GM19395 (cell line): ENCODE measurements around the gene INO80D.
"Not testable (repeated sequence)": the region's sequence is repeated elsewhere in the genome, so short reads cannot be mapped to it uniquely, and the experiment has no call there.

ENCODE experiments used
- ATAC-seq: cut with Tn5 transposase; IDR thresholded peaks from one replicate; pipeline ENCODE4 v1.9.1; 2021; ENCODE audit warnings: mild to moderate bottlenecking, moderate library complexity; ENCODE audit not compliant: unreplicated experiment

INO80D gene

DNA sequence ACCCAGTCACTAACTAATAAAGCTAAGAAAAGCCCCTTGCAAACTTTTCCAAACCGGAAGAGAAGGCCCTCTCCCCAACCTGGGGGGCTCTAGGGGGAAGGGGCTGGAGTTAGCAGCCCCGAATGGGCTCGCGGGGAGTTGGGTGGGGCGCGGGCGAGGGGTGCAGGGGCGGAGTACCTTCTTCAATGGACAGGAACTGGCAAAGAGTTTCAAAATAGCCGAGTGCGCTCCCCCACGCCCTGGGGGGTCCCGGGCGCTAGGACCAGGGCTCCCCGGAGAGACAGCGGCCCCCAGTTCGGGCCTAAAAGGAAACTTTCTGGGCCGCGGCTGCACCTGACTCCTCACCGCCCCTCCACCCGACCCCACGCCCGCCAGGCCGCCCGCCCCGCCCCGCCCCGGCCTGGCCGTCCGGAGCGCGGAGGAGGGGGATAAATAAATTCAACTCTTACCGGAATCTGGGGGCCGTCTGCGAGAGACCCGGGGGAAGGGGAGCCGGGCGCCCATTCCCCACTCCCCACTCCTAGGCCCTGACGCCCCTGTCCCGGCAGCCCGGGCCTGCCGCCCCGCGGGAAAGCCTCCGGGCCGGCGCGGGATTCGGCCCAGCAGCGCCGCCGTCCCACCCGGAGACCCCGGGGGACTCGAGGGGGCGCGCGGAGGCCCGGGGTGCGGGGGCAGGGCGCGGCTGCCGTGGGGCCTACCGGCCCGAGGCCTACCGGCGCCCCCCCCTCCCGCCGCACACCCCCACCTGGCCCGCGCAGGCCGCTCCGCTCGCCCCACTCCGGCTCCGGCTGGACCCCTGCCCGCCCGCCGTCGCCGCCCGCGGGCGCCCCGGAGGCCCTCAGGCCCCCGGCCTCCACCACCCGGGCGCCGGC is 868 bp downstream of the INO80D start:
- ATAC-seq: peak; percentile 23

DNA sequence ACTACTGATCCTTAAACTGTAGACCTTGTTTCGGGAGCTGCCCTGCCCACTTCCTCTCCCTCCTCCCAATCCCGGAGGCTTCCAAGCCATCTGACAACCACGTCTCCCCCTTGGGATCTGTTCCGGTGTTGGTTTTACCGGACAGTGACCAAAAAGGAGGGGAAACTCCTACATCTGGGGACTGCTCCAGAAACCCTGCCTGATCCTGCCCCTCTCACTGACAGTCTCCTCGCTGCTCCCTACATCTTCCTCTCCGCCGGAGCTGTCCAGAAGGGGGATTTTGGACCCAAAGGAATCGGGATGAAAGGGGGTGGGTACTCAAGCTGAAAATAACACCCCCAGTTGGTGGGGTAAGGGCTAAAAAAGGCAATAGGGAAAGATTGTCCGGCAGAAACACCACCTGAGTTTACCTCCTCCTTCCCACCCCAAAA is 1.5 kb downstream of the INO80D start:
- ATAC-seq: no peak

DNA sequence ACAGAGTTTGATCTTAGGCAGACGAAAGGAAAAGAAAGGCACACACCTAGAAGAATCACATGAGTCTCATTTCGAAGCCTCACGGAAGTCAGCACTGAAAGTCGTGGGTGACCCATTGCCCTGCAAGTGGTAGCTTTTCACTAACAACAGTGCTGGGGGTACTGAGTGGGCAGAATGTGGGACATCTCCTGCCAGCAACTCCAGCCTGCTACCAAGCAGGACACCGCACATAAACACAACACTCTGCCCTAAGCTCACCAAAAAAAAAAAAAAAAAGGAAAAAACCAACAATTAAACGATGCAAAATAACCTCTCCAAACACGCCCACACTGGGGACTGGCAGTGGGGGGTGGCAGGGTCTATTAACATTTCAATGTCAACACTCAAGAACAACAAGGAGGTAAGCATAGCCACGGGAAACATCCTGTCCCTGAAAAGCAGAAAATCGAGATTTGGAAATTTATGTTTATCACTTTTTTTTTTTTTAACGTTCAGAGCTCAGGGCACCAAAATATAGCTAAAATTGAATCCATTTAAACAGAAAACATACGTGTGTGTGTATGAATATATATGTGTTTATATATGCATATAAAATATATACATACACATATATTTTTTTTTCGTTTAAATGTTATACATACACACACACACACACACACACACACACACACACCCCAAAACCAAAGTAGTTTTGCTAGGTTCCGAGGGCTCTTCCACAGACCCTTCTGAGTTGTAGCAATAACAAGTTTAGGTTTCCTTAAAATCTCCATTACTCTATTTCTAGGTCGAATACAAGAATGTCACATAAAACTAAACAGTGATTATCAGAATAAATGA is 2.2 kb downstream of the INO80D start:
- ATAC-seq: no peak

DNA sequence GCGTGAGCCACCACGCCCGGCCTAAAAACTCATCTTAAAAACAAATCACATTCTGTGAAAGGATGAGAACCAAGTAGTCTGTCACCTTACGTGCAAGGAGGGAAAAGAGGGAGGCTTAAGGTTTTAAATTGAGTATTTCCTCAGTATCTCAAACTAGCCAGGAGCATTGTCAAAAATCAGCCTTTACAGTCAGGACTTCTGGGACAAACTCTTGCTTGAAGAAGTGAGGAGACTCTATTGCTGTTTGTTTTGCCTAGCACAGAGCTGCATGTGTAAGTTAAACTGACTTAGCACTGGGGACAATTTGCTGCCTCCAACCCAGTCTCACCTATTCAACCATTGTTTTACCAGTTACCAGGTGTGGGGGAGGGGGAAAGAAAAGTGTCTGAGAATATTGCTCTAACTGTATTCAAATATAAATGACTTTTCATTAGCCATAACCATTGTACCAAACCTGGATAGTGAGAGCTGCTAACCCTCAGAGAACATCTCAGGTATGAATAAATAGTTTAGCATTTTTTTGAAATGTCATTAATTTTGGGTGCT is 3.6 kb downstream of the INO80D start:
- ATAC-seq: no peak

DNA sequence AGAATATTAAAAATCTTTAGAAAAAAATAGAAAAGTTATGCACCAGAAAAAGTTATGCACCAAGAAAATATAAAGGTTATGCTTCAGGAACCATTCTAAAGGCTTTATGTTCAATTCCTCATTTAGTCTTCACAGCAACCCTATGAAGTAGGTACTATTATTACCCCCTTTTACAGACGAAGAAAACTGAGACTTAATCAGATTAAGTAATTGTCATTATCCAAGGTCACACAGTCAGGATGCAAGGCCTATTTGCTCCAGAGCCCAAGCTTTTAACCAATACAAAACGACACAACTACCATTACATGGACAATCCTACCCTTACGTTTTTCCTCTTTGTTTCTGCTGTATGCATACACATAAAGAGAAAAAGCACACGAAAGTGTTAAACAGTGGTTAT is 5.0 kb downstream of the INO80D start:
- no peak for ATAC-seq

DNA sequence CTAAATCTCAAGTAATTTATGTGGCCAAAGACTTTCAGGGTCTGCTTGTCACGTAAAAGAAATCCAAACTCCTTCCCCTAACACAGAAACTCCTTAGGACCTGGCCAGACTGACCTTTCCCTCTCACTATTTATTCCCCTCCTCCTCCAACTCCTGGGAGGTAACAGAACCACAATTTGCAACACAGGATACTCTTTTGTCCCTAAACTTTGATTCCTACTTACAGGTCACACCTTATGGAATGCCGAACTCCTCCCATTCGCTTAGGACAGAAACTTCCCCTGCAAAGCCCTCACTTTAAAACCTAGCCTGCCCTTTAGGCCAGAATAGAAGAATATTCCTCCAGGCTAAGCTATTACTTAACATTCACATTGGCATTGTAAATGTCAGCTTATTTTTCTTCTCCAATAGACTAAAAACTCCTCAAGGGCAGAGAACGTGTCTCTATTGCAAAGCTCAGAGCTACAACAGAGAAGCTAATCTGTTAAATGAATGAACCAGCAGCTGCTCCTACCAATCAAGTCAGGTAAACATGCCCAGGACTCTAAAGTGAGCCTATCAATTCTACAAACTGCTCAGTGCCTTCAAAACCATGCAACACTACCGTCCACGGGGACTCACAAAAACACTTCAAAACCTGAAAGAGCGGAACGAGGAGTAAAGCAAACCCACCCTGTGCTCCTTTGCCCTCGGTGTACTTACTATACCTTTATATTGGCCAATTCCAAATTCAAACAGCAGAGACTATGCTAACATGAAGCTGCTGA is 6.1 kb downstream of the INO80D start:
- ATAC-seq: no peak

DNA sequence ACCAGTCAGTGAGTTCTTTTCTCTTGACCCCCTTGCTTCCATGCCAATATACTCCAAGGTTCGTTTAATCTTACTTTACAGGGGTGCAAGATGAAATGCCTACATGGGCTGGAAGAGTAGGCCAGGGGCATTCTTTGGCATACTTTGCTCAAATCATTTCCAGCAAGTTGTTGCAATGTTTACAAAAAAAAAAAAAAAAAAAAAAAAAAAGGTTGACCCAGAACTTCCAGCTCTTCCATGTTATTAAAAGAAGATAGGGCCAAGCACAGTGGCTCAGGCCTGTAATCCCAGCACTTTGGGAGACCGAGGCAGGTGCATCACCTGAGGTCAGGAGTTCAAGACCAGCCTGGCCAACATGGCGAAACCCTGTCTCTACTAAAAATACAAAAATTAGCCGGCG is 8.1 kb downstream of the INO80D start:
- not testable (repeated sequence) for ATAC-seq

DNA sequence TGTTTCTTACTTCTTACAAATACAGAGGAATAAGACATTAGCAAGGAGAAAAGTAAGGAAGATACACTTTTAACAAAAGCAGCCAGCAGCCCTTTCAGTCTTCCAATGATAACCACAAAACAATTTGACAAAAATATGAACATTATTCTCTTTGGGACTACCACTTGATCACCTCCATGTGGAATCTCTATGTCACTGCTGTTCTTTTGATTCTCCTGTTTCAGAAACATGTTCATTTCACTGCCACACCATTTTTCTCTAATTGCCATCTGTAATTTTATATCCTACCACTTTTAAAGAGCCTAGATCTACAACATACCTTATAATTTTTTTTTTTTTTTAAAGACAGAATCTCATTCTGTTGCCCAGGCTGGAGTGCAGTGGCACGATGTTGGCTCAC is 10.9 kb downstream of the INO80D start:
- ATAC-seq: no peak

DNA sequence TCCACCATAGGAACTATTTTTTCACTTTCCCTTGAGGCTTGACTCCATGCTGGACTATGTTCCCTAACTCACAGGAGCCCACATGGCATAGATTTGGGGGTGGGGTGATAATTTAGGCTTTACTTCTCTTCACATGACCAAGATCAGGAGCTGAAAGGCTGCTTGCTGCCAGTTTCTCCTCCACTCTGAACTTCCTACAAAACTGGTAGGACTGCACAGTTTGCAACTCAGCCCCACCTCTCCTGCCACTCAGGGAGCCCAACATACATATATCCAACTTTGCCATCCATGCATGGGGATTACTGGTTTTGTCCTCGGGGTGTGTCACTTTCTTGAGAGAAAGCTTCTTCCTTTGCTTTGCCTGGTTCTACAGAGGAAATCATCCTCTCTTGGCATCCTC is 14.2 kb downstream of the INO80D start:
- no peak for ATAC-seq

DNA sequence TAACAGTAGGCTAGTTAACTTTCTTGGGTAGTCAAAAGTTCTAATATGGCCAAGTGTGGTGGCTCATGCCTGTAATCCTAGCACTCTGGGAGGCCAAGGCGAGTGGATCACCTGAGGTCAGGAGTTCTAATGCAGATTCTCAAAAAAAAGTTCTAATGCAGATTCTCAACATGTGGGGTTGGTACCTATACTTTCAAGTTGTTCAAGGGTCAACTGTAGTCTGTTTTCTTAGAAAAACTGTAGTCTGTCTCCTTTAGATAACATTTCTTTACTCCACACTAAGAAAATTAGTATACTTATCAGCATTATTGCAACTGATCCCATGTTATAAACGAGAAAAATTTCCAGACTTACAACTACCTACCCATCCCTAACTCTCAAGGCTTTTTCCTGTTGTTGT is 16.6 kb downstream of the INO80D start:
- ATAC-seq: no peak

DNA sequence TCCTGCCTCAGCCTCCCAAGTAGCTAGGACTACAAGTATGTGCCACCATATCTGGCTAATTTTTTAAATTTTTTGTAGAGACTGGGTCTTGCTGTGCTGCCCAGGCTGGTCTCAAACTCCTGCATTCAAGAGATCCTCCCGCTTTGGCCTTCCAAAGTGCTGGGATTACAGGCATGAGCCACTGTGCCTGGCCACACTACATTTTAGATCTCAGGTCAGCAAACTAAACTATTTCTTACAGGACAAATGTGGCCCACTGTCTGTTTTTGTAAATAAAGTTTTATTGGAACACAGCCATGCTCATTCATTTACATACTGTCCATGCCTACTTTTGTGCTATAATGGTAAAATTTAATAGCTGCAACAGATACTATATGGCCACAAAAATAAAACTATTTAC is 17.8 kb downstream of the INO80D start:
- no peak for ATAC-seq

DNA sequence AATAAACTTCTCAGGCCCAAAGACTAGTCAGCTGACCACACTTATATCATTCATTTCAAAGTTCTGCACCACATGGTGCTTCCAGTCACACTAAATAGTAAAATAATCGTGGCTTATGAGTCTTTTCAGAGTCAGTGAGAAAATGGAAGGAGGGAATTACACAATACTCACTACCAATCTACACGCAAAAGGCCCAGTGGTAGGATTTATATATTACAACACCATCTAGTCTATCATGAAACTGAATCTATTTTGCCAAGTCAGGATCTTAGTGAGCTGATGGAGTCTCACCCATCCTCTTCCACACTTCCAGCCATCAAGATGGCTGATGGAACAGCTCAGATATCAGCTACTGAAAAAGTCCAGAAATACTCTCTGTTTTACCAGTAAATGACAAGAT is 21.9 kb downstream of the INO80D start:
- ATAC-seq: no peak

DNA sequence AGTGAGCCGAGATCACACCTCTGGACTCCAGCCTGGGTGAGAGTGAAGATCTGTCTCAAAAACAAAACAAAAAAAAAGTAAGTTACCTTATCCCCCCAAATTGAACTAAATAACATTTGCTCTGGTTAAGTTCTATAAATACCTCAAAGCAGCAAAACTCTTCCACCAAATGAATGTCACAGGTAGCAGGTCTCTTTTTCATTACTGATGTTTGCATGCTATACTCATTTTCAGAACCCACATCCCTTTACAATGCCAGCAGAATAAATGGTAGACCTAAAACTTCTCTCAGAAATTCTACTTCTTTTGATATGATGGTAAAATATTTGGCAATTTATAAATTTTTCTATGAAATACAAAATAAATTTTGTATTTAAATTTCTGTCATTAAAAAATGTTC is 22.3 kb downstream of the INO80D start:
- ATAC-seq: no peak

DNA sequence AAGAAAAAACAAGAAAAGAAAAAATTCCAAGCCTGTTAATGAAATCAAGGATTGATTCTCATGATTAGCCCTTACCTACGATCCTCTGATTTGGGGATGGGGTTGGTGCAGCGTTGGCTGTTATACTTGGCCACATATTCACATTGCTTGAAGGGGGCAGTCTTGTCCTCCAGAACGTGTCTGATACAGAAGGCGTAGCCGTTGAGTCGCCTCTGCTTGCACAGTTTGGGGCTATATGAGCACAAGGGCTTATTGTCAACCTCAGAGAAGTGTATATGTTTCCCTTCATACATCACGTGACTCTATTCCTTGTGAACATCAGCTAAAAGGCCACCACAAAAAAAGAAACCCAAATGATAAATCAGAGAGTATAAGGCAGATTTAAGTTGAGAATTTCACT is 23.2 kb downstream of the INO80D start:
- ATAC-seq: no peak

DNA sequence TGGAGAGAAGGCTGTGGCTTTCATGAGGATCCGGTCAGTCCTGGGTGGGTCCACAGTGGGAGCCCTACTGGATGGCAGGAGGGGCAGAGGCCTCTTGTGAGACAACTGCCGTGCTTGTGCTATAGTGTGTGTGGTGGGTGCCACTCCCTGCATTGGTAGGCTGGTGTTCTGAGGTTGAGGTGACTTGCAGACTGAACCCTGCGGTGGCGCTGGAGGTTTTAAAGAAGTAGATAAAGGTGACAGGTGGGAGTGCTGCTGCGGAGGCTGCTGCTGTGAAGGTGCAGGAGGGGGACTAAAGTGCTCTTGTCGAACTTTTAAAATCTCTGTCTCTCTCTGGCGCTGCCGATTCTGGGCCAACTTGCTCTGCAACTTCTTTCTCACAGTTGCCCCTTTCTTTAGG is 29.7 kb downstream of the INO80D start:
- ATAC-seq: no peak

DNA sequence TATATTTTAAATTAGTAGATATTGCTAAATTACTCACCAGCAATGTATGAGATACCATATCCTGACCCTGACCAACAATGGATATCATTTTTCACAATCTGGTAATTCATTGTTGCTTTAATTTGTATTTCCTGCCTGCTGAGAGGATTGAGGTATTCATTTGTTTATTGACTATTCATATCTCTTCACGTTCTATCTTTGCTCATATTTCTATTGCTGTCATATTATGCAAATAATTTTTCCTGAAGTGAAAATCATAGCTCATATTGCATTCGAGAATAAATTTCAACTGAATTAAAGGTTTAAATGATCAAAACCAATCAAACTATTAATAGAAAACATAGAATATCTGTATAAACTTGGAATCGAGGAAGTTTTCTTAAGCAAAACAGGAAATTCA is 31.0 kb downstream of the INO80D start:
- ATAC-seq: no peak

DNA sequence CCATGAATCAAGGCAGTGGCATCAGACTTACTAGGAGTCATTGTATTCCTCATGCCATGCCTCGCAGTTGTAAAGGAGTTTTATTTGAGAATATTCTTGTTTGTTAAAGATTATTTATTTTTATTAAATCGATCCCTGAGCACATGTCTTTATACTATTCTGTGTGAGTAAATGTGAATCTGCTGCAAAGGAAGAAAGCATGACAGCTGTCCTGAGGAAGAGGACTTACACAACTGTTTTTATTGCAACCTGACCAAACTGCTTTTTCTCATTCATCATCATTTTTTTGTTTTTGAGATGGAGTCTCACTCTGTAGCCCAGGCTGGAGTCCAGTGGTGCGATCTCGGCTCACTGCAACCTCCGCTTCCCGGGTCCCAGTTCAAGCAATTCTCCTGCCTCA is 34.1 kb downstream of the INO80D start:
- ATAC-seq: no peak

DNA sequence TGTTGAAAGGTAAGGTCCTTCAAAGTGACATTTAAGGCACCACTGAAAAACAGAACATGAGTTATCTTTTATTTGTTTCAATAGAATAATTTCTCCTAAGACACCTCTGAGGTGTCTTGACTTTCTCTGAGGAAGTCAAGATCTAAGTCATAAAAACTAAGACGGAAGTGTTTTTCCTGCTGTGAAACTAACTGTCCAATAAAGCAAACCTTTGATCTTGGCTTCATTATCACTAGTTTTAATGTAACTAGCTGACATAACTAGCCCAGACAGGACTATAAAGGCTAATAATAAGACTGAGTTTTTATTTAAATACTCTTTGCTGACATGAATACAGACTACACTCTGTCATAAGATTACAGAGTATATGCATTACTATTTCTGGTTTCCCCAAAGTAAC is 36.6 kb downstream of the INO80D start:
- no peak for ATAC-seq

DNA sequence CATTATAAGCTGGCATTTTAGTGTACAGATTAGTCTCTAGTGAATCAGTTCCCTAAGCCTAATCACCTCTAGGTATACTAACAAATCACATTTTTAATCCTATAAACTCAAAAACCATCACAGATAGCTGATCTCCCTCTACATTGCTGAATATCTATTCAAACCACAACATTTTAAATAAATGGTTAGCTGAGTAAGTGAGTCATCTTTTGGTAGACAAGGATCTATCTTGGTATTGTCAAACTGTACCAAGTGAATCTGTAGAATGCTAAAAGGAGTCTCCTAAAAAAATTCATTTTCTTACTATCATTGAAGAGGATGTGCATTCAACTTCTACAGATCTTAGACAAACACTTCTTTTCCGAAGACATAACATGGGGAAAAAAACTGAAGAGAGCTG is 40.7 kb downstream of the INO80D start:
- no peak for ATAC-seq

DNA sequence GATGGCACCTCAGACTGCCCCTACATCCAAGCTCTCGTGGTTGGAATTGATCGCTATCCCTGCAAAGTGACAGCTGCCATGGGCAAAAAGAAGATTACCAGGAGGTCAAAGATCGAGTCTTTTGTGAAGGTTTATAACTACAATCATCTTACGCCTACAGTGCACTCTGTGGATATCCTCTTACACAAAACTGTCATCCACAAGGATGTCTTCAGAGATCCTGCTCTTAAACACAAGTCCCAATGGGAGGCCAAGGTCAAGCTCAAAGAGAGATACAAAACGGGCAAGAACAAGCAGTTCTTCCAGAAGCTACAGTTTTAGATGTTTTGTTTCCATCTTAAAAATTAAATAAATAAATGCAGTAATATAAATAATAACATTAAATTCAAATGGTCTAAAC is 45.4 kb downstream of the INO80D start:
- no peak for ATAC-seq

DNA sequence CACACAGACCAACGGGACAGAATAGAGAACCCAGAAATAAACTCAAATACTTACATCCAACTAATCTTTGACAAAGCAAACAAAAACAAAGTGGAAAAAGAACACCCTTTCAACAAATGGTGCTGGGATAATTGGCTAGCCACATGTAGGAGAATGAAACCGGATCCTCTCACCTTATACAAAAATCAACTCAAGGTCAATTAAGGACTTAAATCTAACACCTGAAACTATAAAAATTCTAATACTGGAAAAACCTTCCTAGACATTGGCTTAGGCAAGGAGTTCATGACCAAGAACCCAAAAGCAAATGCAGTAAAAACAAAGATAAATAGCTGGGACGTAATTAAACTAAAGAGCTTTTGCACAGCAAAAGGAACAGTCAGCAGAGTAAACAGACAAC is 50.6 kb downstream of the INO80D start:
- ATAC-seq: not testable (repeated sequence)
